Suprapubic skin (tissue), 4 donors: ENCODE measurements around the gene LRP4.

Experiments used
- EP300 ChIP-seq: sonication (generic); formaldehyde crosslinking; IDR thresholded peaks from one replicate; pipeline ENCODE4 v1.6.1; 2017; ENCODE audit warnings: antibody characterized with exemption
- POLR2AphosphoS5 ChIP-seq, 3 donors: sonication (generic); formaldehyde crosslinking; IDR thresholded peaks; one replicate each; pipeline ENCODE4 v1.6.1; 2017; ENCODE audit warnings: antibody characterized with exemption in 3 of 3

- TF ChIP-seq EP300, result no peak
- no peak for TF ChIP-seq POLR2AphosphoS5 (IDR thresholded peaks at IDR 0.05)
Observed at GRCh38 chr11:46901156-46901555, 17.2 kb downstream of the LRP4 start.
